ENCODE data around the gene PINLYP.

DNA sequence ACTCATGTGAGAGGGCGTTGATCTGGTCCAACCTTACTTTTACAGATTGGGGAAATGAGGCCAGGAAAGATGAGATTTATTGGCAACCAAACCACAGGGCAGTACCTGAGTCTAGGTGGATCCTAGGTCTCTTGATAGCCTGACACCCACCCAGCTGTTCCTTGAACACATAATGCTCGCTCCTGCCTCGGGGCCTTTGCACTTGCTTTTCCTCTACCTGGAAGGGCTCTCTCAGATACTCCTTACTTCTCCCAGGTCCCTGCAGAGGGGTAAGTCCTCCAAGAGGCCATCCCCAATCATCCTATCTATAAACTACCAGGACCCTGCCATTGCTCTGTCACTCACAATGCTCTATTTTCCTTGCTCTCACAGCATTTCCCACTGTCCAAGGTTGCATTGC is 35.2 kb upstream of the PINLYP start:
- TF ChIP-seq, protein P1, sequence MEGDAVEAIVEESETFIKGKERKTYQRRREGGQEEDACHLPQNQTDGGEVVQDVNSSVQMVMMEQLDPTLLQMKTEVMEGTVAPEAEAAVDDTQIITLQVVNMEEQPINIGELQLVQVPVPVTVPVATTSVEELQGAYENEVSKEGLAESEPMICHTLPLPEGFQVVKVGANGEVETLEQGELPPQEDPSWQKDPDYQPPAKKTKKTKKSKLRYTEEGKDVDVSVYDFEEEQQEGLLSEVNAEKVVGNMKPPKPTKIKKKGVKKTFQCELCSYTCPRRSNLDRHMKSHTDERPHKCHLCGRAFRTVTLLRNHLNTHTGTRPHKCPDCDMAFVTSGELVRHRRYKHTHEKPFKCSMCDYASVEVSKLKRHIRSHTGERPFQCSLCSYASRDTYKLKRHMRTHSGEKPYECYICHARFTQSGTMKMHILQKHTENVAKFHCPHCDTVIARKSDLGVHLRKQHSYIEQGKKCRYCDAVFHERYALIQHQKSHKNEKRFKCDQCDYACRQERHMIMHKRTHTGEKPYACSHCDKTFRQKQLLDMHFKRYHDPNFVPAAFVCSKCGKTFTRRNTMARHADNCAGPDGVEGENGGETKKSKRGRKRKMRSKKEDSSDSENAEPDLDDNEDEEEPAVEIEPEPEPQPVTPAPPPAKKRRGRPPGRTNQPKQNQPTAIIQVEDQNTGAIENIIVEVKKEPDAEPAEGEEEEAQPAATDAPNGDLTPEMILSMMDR (IDR thresholded peaks at IDR 0.05), result no peak
- TF ChIP-seq POLR2A (IDR thresholded peaks at IDR 0.05), result no peak

All from tibial nerve (tissue), 3 donors.